ENCODE results near the gene SLC9A6. TPM values are rescaled to one million over a fixed set of nuclear protein-coding genes. Genes with fewer than 3 reads are reported as not detected.

SLC9A6 gene
- total and polyA plus RNA-seq, 2 of the 13 experiments (the other 11 are each of a cell fraction or from before 2014, with no cell fraction given): 3.9 to 8.0 TPM

DNA sequence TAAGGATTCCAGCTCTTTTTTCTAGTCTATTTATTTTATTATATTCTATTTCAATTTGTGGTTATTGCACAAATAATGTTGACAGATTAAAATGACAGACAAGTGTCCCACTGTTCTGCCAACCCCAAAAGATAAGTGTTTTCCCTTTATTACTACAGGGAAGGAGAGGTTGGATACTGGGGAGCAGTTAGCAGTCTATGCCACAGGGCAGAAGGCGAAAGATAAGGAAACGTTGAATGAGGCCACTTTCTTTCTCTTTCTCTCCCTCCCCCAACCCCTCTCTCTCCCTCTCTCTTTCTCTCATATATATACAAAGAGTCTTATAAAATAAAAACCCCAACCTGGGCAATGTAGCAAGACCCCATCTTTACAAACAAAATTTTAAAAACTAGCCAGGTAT lies 31.6 kb downstream of the SLC9A6 start (continued):
- TF ChIP-seq, protein P1, sequence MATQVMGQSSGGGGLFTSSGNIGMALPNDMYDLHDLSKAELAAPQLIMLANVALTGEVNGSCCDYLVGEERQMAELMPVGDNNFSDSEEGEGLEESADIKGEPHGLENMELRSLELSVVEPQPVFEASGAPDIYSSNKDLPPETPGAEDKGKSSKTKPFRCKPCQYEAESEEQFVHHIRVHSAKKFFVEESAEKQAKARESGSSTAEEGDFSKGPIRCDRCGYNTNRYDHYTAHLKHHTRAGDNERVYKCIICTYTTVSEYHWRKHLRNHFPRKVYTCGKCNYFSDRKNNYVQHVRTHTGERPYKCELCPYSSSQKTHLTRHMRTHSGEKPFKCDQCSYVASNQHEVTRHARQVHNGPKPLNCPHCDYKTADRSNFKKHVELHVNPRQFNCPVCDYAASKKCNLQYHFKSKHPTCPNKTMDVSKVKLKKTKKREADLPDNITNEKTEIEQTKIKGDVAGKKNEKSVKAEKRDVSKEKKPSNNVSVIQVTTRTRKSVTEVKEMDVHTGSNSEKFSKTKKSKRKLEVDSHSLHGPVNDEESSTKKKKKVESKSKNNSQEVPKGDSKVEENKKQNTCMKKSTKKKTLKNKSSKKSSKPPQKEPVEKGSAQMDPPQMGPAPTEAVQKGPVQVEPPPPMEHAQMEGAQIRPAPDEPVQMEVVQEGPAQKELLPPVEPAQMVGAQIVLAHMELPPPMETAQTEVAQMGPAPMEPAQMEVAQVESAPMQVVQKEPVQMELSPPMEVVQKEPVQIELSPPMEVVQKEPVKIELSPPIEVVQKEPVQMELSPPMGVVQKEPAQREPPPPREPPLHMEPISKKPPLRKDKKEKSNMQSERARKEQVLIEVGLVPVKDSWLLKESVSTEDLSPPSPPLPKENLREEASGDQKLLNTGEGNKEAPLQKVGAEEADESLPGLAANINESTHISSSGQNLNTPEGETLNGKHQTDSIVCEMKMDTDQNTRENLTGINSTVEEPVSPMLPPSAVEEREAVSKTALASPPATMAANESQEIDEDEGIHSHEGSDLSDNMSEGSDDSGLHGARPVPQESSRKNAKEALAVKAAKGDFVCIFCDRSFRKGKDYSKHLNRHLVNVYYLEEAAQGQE (IDR thresholded peaks at IDR 0.05; ENCODE audit: borderline replicate concordance in 1 of 2, low read depth in 1 of 2, low read length in 2 of 2): no peak
- TF ChIP-seq ARNT (IDR thresholded peaks at IDR 0.05) (no peak), ZBTB20 (CRISPR knock-in tag; IDR thresholded peaks at IDR 0.05; ENCODE audit: borderline replicate concordance, low read depth) (no peak), NCOR1 (IDR thresholded peaks at IDR 0.05; ENCODE audit: borderline replicate concordance, low read length) (no peak), ADNP (CRISPR knock-in tag; IDR thresholded peaks at IDR 0.05) (no peak)

DNA sequence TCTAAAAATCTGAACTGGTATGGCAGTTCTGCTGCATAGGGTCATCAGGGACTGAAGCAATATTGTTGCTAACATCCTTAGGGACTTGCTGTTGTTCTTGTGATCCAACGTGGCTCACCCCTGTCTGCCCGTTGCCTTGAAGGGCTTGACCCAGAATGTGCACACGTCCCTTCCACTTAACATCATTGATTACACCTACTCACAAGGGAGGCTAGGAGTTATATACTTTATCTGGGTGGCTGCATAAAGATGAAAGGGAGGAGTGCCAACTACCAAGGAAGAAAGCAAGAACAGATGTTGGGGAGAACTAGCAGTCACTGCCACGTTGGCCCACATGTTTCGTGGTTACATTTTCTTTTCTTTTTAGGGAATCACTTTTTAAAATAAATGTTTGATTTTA lies 34.0 kb downstream of the SLC9A6 start:
- H3K27ac ChIP-seq (ENCODE audit: extremely low read length, insufficient read depth, low read length): no peak overlapping the region
- H2AFZ ChIP-seq (ENCODE audit: low read length): no peak overlapping the region
- POLR2A ChIA-PET: no interaction called here
- WGBS (ENCODE audit: low lambda C conversion rate): 80% methylated on average over 3 of the region's 5 CpGs
- BruUV-seq (replicated peaks): no TSS peak
- no peak overlapping the region for H3K4me2 ChIP-seq (ENCODE audit: low read depth, low read length)
- no peak overlapping the region for H3K9ac ChIP-seq (ENCODE audit: insufficient read depth, low read depth, low read length)
- H3K36me3 ChIP-seq (replicated peaks in 1 of 2; ENCODE audit: control insufficient read depth in 1 of 2, insufficient read depth in 2 of 2, low read length in 2 of 2): no peaks in the 10 kb centered on the region
- H3K27me3 ChIP-seq (ENCODE audit: control insufficient read depth in 1 of 2, insufficient read depth in 2 of 2, low read length in 2 of 2): no peaks in the 10 kb centered on the region
- intact Hi-C loops (cut with micrococcal nuclease; ENCODE audit: unreplicated experiment) (no loop called here), in situ Hi-C loops (cut with HindIII; ENCODE audit: extremely low pct_ligation_motif_present, low pct_unique_long_range_greater_than_20kb) (no loop called here)
- CTCF ChIA-PET (ENCODE audit: low intra/inter-chr PET ratio, low total read pairs): no interaction called here
- FAIRE-seq (no peak), DNase-seq (ENCODE audit: low spot score) (no peak), ATAC-seq (no peak)
- no peaks in the 10 kb centered on the region for H3K4me1 ChIP-seq (ENCODE audit: insufficient read depth, low read length)
- no peaks in the 10 kb centered on the region for H3K79me2 ChIP-seq (ENCODE audit: insufficient read depth, low read length)
- H4K20me1 ChIP-seq (ENCODE audit: insufficient read depth, low read length): no peaks in the 10 kb centered on the region
- no peak overlapping the region for H3K4me3 ChIP-seq (replicated peaks in 1 of 3; ENCODE audit: insufficient read depth in 1 of 3, low read depth in 2 of 3, low read length in 3 of 3)
- no peaks in the 10 kb centered on the region for H3K9me3 ChIP-seq (ENCODE audit: low read length)
- TF ChIP-seq CREB1 (IDR thresholded peaks at IDR 0.05): no peak
- no peak for TF ChIP-seq CREB1 (CRISPR knock-in tag; IDR thresholded peaks at IDR 0.05)
- no peak for TF ChIP-seq ARID4A (CRISPR knock-in tag; IDR thresholded peaks at IDR 0.05; ENCODE audit: borderline replicate concordance)
- TF ChIP-seq HMGXB3 (CRISPR knock-in tag; IDR thresholded peaks at IDR 0.05; ENCODE audit: borderline replicate concordance): no peak
- no peak for TF ChIP-seq SMAD3 (CRISPR knock-in tag; IDR thresholded peaks at IDR 0.05)
- no peak for TF ChIP-seq ZNF670 (CRISPR knock-in tag; IDR thresholded peaks at IDR 0.05; ENCODE audit: borderline replicate concordance)
- no peak for TF ChIP-seq ZMYM4 (CRISPR knock-in tag; IDR thresholded peaks at IDR 0.05)
